GM23338 (cell line): ENCODE measurements around the gene AADAC.

Experiments used
- CREB1 ChIP-seq: fragments of 250-450 bp; sonication (Bioruptor Pico); IDR thresholded peaks from 2 replicates; pipeline ENCODE4 v1.5.0; 2020; ENCODE audit warnings: low read depth, mild to moderate bottlenecking, moderate library complexity
- EZH2 ChIP-seq: fragments of 200-600 bp; sonication (generic); IDR thresholded peaks from one replicate; pipeline ENCODE4 v1.8.0; 2017; ENCODE audit warnings: antibody characterized with exemption, mild to moderate bottlenecking, low read depth; ENCODE audit not compliant: unreplicated experiment
- EZH2phosphoT487 ChIP-seq: fragments of 200-600 bp; sonication (generic); IDR thresholded peaks from one replicate; pipeline ENCODE4 v1.8.1; 2018; ENCODE audit warnings: antibody characterized with exemption; ENCODE audit not compliant: unreplicated experiment
- JUNB ChIP-seq: IDR thresholded peaks from one replicate; pipeline ENCODE4 v1.6.1; 2016; ENCODE audit warnings: antibody characterized with exemption; ENCODE audit not compliant: unreplicated experiment
- NANOG ChIP-seq: IDR thresholded peaks from 2 replicates; pipeline ENCODE4 v1.6.1; 2016; ENCODE audit warnings: antibody characterized with exemption, borderline replicate concordance
- POLR2AphosphoS5 ChIP-seq: IDR thresholded peaks from 2 replicates; pipeline ENCODE4 v1.6.1; 2016; ENCODE audit warnings: antibody characterized with exemption, low read depth
- STAT1 ChIP-seq: IDR thresholded peaks from one replicate; pipeline ENCODE4 v1.6.1; 2016; ENCODE audit warnings: antibody characterized with exemption; ENCODE audit not compliant: unreplicated experiment
- ZNF114 ChIP-seq: fragments of 250-450 bp; sonication (Bioruptor Pico); IDR thresholded peaks from 2 replicates; pipeline ENCODE4 v1.5.0; 2020; ENCODE audit warnings: mild to moderate bottlenecking, moderate library complexity
- TF ChIP-seq, protein P1 (sequence below): IDR thresholded peaks from one replicate; pipeline ENCODE4 v1.6.1; 2018; ENCODE audit warnings: antibody characterized with exemption; ENCODE audit not compliant: unreplicated experiment
- TF ChIP-seq, protein P2 (sequence below), 2 experiments: fragments of 200-600 bp in 1 of 2; sonication (generic) in 1 of 2; conservative IDR thresholded peaks; 2 replicates each; pipeline versions ENCODE4 v1.5.1 to v1.6.1; 2016 to 2017; ENCODE audit warnings: antibody characterized with exemption in 2 of 2, low read depth in 2 of 2, mild to moderate bottlenecking in 2 of 2, moderate library complexity in 1 of 2
- TF ChIP-seq, protein P3 (sequence below): IDR thresholded peaks from 2 replicates; pipeline ENCODE4 v1.6.1; 2016; ENCODE audit warnings: antibody characterized with exemption
- TF ChIP-seq, protein P4 (sequence below): fragments of 250-450 bp; sonication (Bioruptor Pico); IDR thresholded peaks from 2 replicates; pipeline ENCODE4 v1.5.0; 2020; ENCODE audit warnings: mild to moderate bottlenecking, moderate library complexity

DNA sequence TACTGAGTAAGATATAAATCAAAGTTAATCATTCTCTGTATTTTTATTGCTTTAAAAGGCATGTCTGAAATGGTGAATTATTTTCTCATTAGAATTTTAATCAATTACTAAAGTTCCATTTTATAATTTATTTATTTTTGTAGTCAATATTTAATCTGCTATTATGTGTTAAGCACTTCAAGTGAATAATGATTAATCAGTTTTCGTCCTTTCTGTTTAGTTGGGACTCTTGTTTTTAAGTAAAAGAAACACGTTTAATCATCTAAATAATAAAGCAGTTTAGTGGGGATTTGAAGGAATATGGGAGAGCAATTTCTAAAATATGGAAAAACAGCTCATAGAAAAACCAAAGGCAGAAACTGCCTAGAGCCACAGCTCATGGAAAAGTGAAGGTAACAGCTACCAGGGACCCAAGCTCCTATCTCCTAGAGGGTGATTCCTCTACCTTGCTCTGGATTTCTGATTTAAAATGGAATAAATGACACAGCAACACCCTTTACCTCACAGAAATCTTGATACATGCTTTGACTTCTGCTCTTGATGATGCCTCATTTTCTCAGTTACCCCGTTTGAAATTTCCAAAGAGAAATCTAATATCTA lies 31.5 kb downstream of the AADAC start:
- no peak for TF ChIP-seq STAT1
- no peak for TF ChIP-seq POLR2AphosphoS5
- TF ChIP-seq EZH2 = no peak
- TF ChIP-seq, protein P1, sequence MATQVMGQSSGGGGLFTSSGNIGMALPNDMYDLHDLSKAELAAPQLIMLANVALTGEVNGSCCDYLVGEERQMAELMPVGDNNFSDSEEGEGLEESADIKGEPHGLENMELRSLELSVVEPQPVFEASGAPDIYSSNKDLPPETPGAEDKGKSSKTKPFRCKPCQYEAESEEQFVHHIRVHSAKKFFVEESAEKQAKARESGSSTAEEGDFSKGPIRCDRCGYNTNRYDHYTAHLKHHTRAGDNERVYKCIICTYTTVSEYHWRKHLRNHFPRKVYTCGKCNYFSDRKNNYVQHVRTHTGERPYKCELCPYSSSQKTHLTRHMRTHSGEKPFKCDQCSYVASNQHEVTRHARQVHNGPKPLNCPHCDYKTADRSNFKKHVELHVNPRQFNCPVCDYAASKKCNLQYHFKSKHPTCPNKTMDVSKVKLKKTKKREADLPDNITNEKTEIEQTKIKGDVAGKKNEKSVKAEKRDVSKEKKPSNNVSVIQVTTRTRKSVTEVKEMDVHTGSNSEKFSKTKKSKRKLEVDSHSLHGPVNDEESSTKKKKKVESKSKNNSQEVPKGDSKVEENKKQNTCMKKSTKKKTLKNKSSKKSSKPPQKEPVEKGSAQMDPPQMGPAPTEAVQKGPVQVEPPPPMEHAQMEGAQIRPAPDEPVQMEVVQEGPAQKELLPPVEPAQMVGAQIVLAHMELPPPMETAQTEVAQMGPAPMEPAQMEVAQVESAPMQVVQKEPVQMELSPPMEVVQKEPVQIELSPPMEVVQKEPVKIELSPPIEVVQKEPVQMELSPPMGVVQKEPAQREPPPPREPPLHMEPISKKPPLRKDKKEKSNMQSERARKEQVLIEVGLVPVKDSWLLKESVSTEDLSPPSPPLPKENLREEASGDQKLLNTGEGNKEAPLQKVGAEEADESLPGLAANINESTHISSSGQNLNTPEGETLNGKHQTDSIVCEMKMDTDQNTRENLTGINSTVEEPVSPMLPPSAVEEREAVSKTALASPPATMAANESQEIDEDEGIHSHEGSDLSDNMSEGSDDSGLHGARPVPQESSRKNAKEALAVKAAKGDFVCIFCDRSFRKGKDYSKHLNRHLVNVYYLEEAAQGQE = no peak
- TF ChIP-seq EZH2phosphoT487 = no peak
- TF ChIP-seq, protein P2, sequence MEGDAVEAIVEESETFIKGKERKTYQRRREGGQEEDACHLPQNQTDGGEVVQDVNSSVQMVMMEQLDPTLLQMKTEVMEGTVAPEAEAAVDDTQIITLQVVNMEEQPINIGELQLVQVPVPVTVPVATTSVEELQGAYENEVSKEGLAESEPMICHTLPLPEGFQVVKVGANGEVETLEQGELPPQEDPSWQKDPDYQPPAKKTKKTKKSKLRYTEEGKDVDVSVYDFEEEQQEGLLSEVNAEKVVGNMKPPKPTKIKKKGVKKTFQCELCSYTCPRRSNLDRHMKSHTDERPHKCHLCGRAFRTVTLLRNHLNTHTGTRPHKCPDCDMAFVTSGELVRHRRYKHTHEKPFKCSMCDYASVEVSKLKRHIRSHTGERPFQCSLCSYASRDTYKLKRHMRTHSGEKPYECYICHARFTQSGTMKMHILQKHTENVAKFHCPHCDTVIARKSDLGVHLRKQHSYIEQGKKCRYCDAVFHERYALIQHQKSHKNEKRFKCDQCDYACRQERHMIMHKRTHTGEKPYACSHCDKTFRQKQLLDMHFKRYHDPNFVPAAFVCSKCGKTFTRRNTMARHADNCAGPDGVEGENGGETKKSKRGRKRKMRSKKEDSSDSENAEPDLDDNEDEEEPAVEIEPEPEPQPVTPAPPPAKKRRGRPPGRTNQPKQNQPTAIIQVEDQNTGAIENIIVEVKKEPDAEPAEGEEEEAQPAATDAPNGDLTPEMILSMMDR (conservative IDR thresholded peaks at IDR 0.05; ENCODE audit: low read depth in 2 of 2) = no peak
- no peak for TF ChIP-seq CREB1 (CRISPR knock-in tag)
- TF ChIP-seq NANOG = no peak
- TF ChIP-seq JUNB = no peak
- TF ChIP-seq, protein P3, sequence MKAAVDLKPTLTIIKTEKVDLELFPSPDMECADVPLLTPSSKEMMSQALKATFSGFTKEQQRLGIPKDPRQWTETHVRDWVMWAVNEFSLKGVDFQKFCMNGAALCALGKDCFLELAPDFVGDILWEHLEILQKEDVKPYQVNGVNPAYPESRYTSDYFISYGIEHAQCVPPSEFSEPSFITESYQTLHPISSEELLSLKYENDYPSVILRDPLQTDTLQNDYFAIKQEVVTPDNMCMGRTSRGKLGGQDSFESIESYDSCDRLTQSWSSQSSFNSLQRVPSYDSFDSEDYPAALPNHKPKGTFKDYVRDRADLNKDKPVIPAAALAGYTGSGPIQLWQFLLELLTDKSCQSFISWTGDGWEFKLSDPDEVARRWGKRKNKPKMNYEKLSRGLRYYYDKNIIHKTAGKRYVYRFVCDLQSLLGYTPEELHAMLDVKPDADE = no peak
- TF ChIP-seq ZNF114 (CRISPR knock-in tag) = no peak
- TF ChIP-seq, protein P4, sequence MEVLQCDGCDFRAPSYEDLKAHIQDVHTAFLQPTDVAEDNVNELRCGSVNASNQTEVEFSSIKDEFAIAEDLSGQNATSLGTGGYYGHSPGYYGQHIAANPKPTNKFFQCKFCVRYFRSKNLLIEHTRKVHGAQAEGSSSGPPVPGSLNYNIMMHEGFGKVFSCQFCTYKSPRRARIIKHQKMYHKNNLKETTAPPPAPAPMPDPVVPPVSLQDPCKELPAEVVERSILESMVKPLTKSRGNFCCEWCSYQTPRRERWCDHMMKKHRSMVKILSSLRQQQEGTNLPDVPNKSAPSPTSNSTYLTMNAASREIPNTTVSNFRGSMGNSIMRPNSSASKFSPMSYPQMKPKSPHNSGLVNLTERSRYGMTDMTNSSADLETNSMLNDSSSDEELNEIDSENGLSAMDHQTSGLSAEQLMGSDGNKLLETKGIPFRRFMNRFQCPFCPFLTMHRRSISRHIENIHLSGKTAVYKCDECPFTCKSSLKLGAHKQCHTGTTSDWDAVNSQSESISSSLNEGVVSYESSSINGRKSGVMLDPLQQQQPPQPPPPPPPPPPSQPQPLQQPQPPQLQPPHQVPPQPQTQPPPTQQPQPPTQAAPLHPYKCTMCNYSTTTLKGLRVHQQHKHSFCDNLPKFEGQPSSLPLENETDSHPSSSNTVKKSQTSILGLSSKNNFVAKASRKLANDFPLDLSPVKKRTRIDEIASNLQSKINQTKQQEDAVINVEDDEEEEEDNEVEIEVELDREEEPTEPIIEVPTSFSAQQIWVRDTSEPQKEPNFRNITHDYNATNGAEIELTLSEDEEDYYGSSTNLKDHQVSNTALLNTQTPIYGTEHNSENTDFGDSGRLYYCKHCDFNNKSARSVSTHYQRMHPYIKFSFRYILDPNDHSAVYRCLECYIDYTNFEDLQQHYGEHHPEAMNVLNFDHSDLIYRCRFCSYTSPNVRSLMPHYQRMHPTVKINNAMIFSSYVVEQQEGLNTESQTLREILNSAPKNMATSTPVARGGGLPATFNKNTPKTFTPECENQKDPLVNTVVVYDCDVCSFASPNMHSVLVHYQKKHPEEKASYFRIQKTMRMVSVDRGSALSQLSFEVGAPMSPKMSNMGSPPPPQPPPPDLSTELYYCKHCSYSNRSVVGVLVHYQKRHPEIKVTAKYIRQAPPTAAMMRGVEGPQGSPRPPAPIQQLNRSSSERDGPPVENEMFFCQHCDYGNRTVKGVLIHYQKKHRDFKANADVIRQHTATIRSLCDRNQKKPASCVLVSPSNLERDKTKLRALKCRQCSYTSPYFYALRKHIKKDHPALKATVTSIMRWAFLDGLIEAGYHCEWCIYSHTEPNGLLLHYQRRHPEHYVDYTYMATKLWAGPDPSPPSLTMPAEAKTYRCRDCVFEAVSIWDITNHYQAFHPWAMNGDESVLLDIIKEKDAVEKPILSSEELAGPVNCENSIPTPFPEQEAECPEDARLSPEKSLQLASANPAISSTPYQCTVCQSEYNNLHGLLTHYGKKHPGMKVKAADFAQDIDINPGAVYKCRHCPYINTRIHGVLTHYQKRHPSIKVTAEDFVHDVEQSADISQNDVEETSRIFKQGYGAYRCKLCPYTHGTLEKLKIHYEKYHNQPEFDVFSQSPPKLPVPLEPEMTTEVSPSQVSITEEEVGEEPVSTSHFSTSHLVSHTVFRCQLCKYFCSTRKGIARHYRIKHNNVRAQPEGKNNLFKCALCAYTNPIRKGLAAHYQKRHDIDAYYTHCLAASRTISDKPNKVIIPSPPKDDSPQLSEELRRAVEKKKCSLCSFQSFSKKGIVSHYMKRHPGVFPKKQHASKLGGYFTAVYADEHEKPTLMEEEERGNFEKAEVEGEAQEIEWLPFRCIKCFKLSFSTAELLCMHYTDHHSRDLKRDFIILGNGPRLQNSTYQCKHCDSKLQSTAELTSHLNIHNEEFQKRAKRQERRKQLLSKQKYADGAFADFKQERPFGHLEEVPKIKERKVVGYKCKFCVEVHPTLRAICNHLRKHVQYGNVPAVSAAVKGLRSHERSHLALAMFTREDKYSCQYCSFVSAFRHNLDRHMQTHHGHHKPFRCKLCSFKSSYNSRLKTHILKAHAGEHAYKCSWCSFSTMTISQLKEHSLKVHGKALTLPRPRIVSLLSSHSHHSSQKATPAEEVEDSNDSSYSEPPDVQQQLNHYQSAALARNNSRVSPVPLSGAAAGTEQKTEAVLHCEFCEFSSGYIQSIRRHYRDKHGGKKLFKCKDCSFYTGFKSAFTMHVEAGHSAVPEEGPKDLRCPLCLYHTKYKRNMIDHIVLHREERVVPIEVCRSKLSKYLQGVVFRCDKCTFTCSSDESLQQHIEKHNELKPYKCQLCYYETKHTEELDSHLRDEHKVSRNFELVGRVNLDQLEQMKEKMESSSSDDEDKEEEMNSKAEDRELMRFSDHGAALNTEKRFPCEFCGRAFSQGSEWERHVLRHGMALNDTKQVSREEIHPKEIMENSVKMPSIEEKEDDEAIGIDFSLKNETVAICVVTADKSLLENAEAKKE (CRISPR knock-in tag) = no peak
